Endothelial cell of umbilical vein (primary cell): ENCODE data around the gene HIGD1A. TPM values are rescaled to one million over a fixed set of nuclear protein-coding genes. Genes with fewer than 3 reads are reported as not detected.

Experiments used
- BruUV-seq: library from RNA; stranded (reverse); fragments of 400-500 nt; replicated peaks from 2 replicates; lab custom pipeline; 2021; lab: Mats Ljungman, UMichigan
- CTCF ChIA-PET: fragments of 300-600, 350-600 bp; sonication (Branson Sonifier 250); formaldehyde crosslinking; loops from one replicate; lab custom pipeline; 2021; ENCODE audit warnings: antibody characterized with exemption, inconsistent platforms; lab: Charles Lee
- POLR2A ChIA-PET: fragments of 300-600, 350-600 bp; sonication (Branson Sonifier 250); formaldehyde crosslinking; loops from one replicate; lab custom pipeline; 2021; ENCODE audit warnings: antibody characterized with exemption, inconsistent platforms; lab: Charles Lee
- DNase-seq: peaks from one replicate; pipeline ENCODE4 v3.0.0-alpha.2; 2011; ENCODE audit warnings: low read depth, low spot score
- FAIRE-seq: peaks from 2 replicates; lab custom pipeline; 2011; peaks lifted over from hg19 to GRCh38; lab: Jason Lieb, UNC
- H2AFZ ChIP-seq: 2 replicates; pipeline ENCODE4 v1.6.0; 2012; ENCODE audit warnings: low read depth, low read length, control low read depth, inconsistent platforms
- H3K27ac ChIP-seq: 2 replicates; pipeline ENCODE4 v1.5.1; 2011; ENCODE audit warnings: low read depth, mild to moderate bottlenecking, control low read depth, low read length, moderate library complexity; ENCODE audit not compliant: insufficient read depth
- H3K27me3 ChIP-seq, 2 experiments: 2 replicates each; pipeline versions ENCODE4 v1.6.0 to v1.6.1; 2011; ENCODE audit warnings: low read length in 2 of 2, mixed read lengths in 1 of 2; ENCODE audit not compliant: control insufficient read depth in 2 of 2, insufficient read depth in 2 of 2
- H3K36me3 ChIP-seq, 2 experiments: 2 replicates in 1 of 2; 3 replicates in 1 of 2; pipeline ENCODE4 v1.5.1; 2011; ENCODE audit warnings: low read length in 2 of 2, mild to moderate bottlenecking in 1 of 2, moderate library complexity in 1 of 2; ENCODE audit not compliant: control insufficient read depth in 2 of 2, insufficient read depth in 2 of 2; ENCODE audit errors: extremely low read depth in 1 of 2
- H3K4me1 ChIP-seq: 3 replicates; pipeline ENCODE4 v1.5.1; 2011; ENCODE audit warnings: mild to moderate bottlenecking, low read length; ENCODE audit not compliant: control insufficient read depth, insufficient read depth; ENCODE audit errors: extremely low read depth
- H3K4me2 ChIP-seq: 2 replicates; pipeline ENCODE4 v1.6.1; 2011; ENCODE audit warnings: low read length, control low read depth, mixed read lengths; ENCODE audit not compliant: insufficient read depth
- H3K4me3 ChIP-seq, 3 experiments: fragments of 200-600 bp in 1 of 3; sonication (generic), shearing (Covaris generic) in 1 of 3; replicated peaks in 1 of 3; 2 replicates each; pipeline ENCODE4 v1.5.1; 2011 to 2016; ENCODE audit warnings: control low read depth in 3 of 3, low read length in 3 of 3, mild to moderate bottlenecking in 2 of 3, inconsistent platforms in 1 of 3, low read depth in 1 of 3, moderate library complexity in 1 of 3; ENCODE audit not compliant: insufficient read depth in 1 of 3
- H3K79me2 ChIP-seq: 2 replicates; pipeline ENCODE4 v1.6.0; 2012; ENCODE audit warnings: low read length, inconsistent platforms; ENCODE audit not compliant: control insufficient read depth, insufficient read depth
- H3K9ac ChIP-seq: replicated peaks from 2 replicates; pipeline ENCODE3; 2011; ENCODE audit warnings: low read length, control low read depth; ENCODE audit not compliant: insufficient read depth; ENCODE audit errors: extremely low read depth
- H3K9me1 ChIP-seq: replicated peaks from 3 replicates; pipeline ENCODE4 v1.6.0; 2011; ENCODE audit warnings: mild to moderate bottlenecking, low read length; ENCODE audit not compliant: control insufficient read depth, insufficient read depth; ENCODE audit errors: extremely low read depth
- H3K9me3 ChIP-seq: replicated peaks from 2 replicates; pipeline ENCODE4 v1.5.1; 2012; ENCODE audit warnings: low read length, inconsistent platforms; ENCODE audit not compliant: control insufficient read depth, insufficient read depth
- H4K20me1 ChIP-seq: replicated peaks from 2 replicates; pipeline ENCODE3; 2011; ENCODE audit warnings: mild to moderate bottlenecking, low read length; ENCODE audit not compliant: control insufficient read depth, insufficient read depth; ENCODE audit errors: extremely low read depth
- CTCF ChIP-seq, 2 donors: IDR thresholded peaks; 1 replicate in 1 of 2; 2 replicates in 1 of 2; pipeline ENCODE4 v1.5.1; 2011; ENCODE audit warnings: low read length in 2 of 2, mild to moderate bottlenecking in 2 of 2, moderate library complexity in 2 of 2, control low read depth in 1 of 2, inconsistent platforms in 1 of 2, low read depth in 1 of 2; ENCODE audit not compliant: insufficient read depth in 1 of 2; ENCODE audit errors: extremely low read depth in 1 of 2
- EZH2 ChIP-seq: IDR thresholded peaks from 2 replicates; pipeline ENCODE4 v1.6.1; 2012; ENCODE audit warnings: borderline replicate concordance, low read depth, mild to moderate bottlenecking, moderate library complexity, low read length, inconsistent platforms; ENCODE audit not compliant: severe bottlenecking
- FOS ChIP-seq: IDR thresholded peaks from 2 replicates; pipeline ENCODE4 v1.6.1; 2011; ENCODE audit warnings: mild to moderate bottlenecking, low read length, moderate library complexity, borderline replicate concordance; ENCODE audit not compliant: insufficient read depth
- GATA2 ChIP-seq: IDR thresholded peaks from 2 replicates; pipeline ENCODE4 v1.7.0; 2011; ENCODE audit warnings: low read depth, mild to moderate bottlenecking, moderate library complexity, mixed read lengths, low read length; ENCODE audit not compliant: insufficient read length, insufficient read depth
- JUN ChIP-seq: IDR thresholded peaks from 2 replicates; pipeline ENCODE4 v1.6.1; 2011; ENCODE audit warnings: borderline replicate concordance, low read depth; ENCODE audit not compliant: insufficient read length, insufficient read depth
- MAX ChIP-seq: IDR thresholded peaks from 2 replicates; pipeline ENCODE4 v1.6.1; 2011; ENCODE audit not compliant: insufficient read depth, insufficient read length
- MYC ChIP-seq: IDR thresholded peaks from one replicate; pipeline ENCODE4 v1.6.1; 2011; ENCODE audit warnings: mild to moderate bottlenecking, low read depth, low read length
- POLR2A ChIP-seq: IDR thresholded peaks from 2 replicates; pipeline ENCODE4 v1.6.1; 2012; ENCODE audit warnings: low read depth, mild to moderate bottlenecking, control low read depth, low read length
- POLR2AphosphoS5 ChIP-seq: IDR thresholded peaks from 2 replicates; pipeline ENCODE4 v1.6.1; 2012; ENCODE audit warnings: low read depth, mild to moderate bottlenecking, control low read depth, low read length, moderate library complexity; ENCODE audit not compliant: insufficient read depth
- dilution Hi-C: fragments of 300-500 bp; cut with MboI; formaldehyde crosslinking; loops from one replicate; pipeline ENCODE4 v1.15.0; 2019; ENCODE audit warnings: low sequenced_read_pairs; ENCODE audit not compliant: extremely low pct_ligation_motif_present
- intact Hi-C: fragments of 100-400 bp; cut with micrococcal nuclease; formaldehyde crosslinking; loops from one replicate; pipeline ENCODE4 v1.10.0; 2022
- polyA plus RNA-seq, 4 experiments: library from polyadenylated mRNA; depleted of rRNA in 3 of 4; stranded (reverse) in 3 of 4; unstranded in 1 of 4; fragments of >200 nt; gene quantifications; 2 replicates each; pipeline versions ENCODE4 v1.2.1 to v1.2.3, GENCODE V29; 2011 to 2012; ENCODE audit warnings: missing spikeins in 1 of 4
- total RNA-seq: library from RNA; stranded (reverse); gene quantifications from 2 replicates; pipeline ENCODE4 v1.2.3, GENCODE V29; 2021

Gene HIGD1A
- total and polyA plus RNA-seq, 2 donors (not counting 3 experiments of a cell fraction or from before 2014, with no cell fraction given), result 59.5 to 68.9 TPM

GRCh38 chr3:42752961-42753360 lies 51.3 kb downstream of the HIGD1A start:
- TF ChIP-seq POLR2A, result no peak
- TF ChIP-seq POLR2AphosphoS5, result no peak
- TF ChIP-seq EZH2, result no peak
- no peak for TF ChIP-seq GATA2
- no peak for TF ChIP-seq MYC
- TF ChIP-seq JUN, result no peak
- TF ChIP-seq FOS, result no peak
- no peak for TF ChIP-seq MAX
- TF ChIP-seq CTCF (IDR thresholded peaks at IDR 0.05; ENCODE audit: extremely low read depth in 1 of 2, insufficient read depth in 1 of 2, low read depth in 1 of 2, low read length in 2 of 2), result no peak
- H3K79me2 ChIP-seq, result no peaks in the 10 kb centered on the region
- no peaks in the 10 kb centered on the region for H4K20me1 ChIP-seq
- no peaks in the 10 kb centered on the region for H3K36me3 ChIP-seq
- peaks cover 0 to 2% of the 10 kb centered on the region in 2 experiments for H3K27me3 ChIP-seq
- H2AFZ ChIP-seq, result no peak overlapping the region
- FAIRE-seq (no peak), DNase-seq (no peak)
- intact Hi-C loops, result no loop called here
- H3K4me1 ChIP-seq, result no peaks in the 10 kb centered on the region
- no peak overlapping the region for H3K9ac ChIP-seq
- dilution Hi-C loops, result no loop called here
- no peaks in the 10 kb centered on the region for H3K9me3 ChIP-seq
- ChIA-PET POLR2A (no interaction called here), CTCF (interaction anchor here (7.4 kb wide), 1 partner anchor 8 kb away, joined by 61 read pairs; no protein-coding TSS in a partner anchor)
- no peak overlapping the region for H3K4me2 ChIP-seq
- no peaks in the 10 kb centered on the region for H3K9me1 ChIP-seq
- H3K4me3 ChIP-seq, result no peak overlapping the region
- no TSS peak for BruUV-seq
- no peak overlapping the region for H3K27ac ChIP-seq
